GM19397 (cell line): ENCODE results near the gene TNP1.

Experiments
- ATAC-seq: cut with Tn5 transposase; IDR thresholded peaks from one replicate; pipeline ENCODE4 v1.9.1; 2021; ENCODE audit warnings: mild to moderate bottlenecking, moderate library complexity; ENCODE audit not compliant: unreplicated experiment

The TNP1 gene

DNA sequence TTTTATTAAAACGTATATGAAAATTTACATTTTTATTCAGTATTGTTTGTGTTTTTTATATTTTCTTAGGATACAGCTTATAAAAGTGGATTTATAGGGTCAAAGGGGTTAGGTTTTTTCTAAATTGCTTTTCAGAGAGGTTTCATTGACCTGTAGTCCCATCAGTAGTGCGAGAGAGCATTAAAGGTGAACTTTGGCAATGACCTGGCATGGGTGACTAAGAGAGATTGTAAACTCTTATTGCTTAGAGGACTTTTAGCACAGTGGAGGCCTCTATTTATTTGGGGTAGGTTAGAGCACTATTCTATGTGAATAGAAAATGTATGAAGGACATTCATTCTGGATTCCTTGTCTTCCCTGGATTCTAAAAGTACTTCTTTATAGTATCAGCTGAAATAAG, 16.0 kb upstream of the TNP1 start:
- no peak for ATAC-seq

GRCh38 chr2:216873573-216873972, 13.7 kb upstream of the TNP1 start:
- no peak for ATAC-seq

GRCh38 chr2:216872624-216873023, 12.8 kb upstream of the TNP1 start:
- no peak for ATAC-seq

DNA sequence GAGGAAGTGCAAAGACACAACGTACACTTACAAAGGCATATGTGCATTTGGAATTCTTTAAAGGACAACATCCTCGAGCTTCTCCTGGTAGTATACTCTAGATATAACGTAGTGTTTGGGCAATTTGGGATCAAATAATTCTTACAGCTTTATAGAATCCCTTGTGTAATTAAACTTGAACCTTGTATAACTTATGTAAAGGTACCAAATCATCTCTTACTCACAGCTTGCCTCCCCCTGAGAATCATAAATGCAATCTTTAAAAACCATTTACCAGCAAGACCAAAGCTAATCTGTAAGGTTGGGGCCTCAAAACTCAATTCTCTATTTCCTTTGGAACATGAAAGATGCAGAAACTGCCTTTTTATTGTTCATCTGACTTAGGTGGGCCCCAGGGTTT, 12.2 kb upstream of the TNP1 start:
- no peak for ATAC-seq

GRCh38 chr2:216871333-216871934, 11.6 kb upstream of the TNP1 start:
- no peak for ATAC-seq

GRCh38 chr2:216870508-216871332, 10.9 kb upstream of the TNP1 start:
- ATAC-seq: no peak

- ATAC-seq: no peak
Observed at GRCh38 chr2:216866515-216867095, 6.7 kb upstream of the TNP1 start.

DNA sequence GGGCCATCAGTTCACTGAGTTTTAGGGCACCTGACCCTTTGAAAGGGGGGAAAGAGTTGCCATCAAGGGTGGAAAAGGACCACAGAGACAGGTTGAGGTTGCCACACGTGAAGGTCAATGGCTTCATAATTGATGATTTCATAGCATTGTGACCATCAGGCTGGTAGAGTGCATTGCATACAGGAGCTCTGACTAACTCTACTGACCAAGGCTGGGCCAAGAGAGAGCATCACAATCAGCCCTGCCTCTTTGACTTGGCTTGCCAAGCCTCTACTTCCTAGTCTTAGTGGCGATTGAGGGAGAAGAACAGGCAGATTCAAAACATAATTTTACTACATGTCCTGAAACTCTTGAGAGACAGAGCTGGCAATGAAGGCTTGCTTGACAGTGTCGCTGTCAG, 5.8 kb upstream of the TNP1 start:
- ATAC-seq: no peak

DNA sequence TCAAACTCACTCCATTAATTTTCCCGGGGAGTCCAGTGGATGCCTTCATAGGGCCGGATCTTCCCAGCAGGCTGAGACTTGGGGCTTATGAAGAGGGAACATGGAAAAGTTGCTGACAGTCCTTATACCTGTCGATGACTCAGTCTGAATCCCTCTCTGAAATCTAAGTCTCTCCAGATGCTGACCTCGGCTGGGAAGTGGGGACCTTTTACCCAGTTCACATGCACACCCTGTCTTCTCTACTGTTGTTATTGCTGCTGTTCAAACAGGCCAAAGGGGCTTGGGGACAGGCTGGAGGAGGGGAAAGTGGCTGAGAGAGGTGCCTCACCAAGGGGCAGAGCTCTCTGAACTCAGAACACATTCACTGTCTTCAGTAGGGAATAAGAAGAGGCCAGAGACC, 4.1 kb upstream of the TNP1 start:
- no peak for ATAC-seq

- ATAC-seq: no peak
Observed at GRCh38 chr2:216862628-216863398, 2.9 kb upstream of the TNP1 start.

GRCh38 chr2:216860426-216861137, 718 bp upstream of the TNP1 start:
- no peak for ATAC-seq

- ATAC-seq: no peak
Observed at GRCh38 chr2:216858312-216858711, 1.6 kb downstream of the TNP1 start.

DNA sequence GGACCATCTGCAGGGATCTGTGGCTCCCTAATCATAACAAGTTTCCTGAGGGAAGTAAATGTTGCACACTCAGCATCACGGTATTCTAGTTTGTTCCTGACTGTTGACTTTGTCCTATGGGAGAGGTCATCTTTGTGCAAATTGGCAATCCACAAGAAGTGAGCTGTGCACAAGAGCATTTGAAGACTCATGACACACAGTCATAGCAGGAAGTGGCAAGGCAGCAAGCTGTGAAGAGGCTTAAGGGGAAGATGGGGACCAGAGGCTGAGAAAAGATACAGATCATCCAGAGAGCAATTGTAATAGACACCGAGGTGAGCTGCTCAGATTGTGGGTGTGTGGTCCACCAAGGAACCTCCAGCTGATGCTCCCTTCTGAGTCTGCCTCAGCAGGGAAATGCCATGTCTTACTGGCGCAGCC, 2.7 kb downstream of the TNP1 start:
- ATAC-seq: no peak

GRCh38 chr2:216856406-216857065, 3.3 kb downstream of the TNP1 start:
- ATAC-seq: no peak

GRCh38 chr2:216855605-216856004, 4.3 kb downstream of the TNP1 start:
- no peak for ATAC-seq

GRCh38 chr2:216855079-216855478, 4.8 kb downstream of the TNP1 start:
- ATAC-seq: no peak

GRCh38 chr2:216851486-216852090, 8.3 kb downstream of the TNP1 start:
- ATAC-seq: no peak

DNA sequence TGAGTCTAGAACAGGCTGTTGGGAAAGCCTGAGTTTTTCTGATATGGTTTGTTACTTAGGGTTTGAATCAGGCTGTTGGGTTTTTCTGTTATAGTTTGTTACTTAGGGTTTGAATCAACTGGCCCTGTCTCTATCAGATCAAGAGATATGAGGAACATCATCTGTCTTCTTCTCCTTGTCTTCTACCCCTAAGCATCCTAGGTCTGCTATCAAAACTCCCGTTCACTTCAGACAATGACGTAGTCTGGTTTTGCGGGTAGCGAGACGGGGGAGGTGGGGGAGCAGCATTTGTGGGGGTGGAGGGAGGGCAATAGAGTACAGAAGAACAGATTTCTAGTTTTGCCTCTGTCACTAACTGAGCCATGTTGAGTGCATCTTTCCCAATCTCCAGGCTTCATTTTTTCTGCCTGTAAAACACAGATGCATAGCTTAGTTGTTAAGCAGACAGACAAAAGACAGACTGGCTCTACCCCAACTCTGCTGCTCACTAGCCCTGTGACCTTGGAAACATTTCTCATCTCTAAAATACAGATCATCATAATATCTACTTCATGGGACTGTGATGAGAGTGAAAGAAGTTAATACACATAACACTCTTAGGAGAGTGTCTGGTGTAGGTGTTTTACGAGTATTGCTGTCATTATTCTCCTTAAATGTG, 9.1 kb downstream of the TNP1 start:
- ATAC-seq: no peak

DNA sequence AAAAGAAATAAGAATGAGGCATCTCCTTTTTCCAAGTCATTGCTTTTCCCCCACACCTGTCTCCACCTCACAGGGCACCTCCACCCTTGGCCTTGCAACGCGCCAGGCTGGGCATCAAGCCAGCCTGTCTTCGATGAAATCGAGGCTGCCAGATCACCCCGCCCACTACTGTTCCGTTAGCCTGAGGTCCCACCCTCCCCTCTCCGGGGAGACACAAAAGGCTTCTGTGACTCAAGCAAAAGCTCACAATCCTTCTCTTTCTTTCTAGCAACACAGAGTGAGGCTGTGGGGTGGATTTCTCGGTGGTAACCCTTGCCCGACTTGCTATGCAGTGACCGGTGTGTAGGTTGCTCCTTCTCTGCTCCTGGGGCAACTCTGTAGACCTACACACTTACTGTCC, 9.9 kb downstream of the TNP1 start:
- no peak for ATAC-seq
